ENCODE measurements around the gene NCL. TPM values are rescaled to one million over a fixed set of nuclear protein-coding genes. Genes with fewer than 3 reads are reported as not detected.
A peak's percentile ranks its signal among the peaks of the same experiment; 100 is the strongest.

The NCL gene
- total and polyA plus RNA-seq, 2 of the 4 experiments (the other 2 are of a cell fraction): 267 to 289 TPM

- Histone ChIP-seq H4K91ac (ENCODE audit: insufficient read depth, low read depth, low read length) (no peak overlapping the region), H3K4ac (ENCODE audit: low read depth, low read length) (no peak overlapping the region), H4K5ac (ENCODE audit: low read depth, low read length) (no peak overlapping the region), H3K36me3 (ENCODE audit: control insufficient read depth, insufficient read depth, low read length) (peaks cover 45% of the 10 kb centered on the region), H3K56ac (ENCODE audit: extremely low read depth, insufficient read depth, low read length) (no peak overlapping the region), H2BK15ac (ENCODE audit: low read depth, low read length) (no peak overlapping the region), H3K9me3 (ENCODE audit: control insufficient read depth, insufficient read depth, low read length) (no peaks in the 10 kb centered on the region), H3K9me1 (ENCODE audit: insufficient read depth, low read length) (no peaks in the 10 kb centered on the region), H4K20me1 (ENCODE audit: insufficient read depth, low read length) (peaks cover 15% of the 10 kb centered on the region; the same call in 1 of the 2 replicates), H2AK5ac (ENCODE audit: low read depth, low read length) (no peak overlapping the region), H2BK5ac (ENCODE audit: low read depth, low read length, poor library complexity, severe bottlenecking) (no peak overlapping the region), H3K27ac (ENCODE audit: insufficient read depth, low read length) (no peak overlapping the region), H4K8ac (ENCODE audit: low read depth in 2 of 2, low read length in 2 of 2) (no peak overlapping the region), H3K14ac (replicated peaks; ENCODE audit: low read depth, low read length) (no peak overlapping the region), H3K79me1 (ENCODE audit: low read depth in 1 of 2, low read length in 2 of 2) (peaks cover 0 to 12% of the 10 kb centered on the region in 2 experiments; a peak in 1 of 4 replicates), H3K18ac (ENCODE audit: low read depth, low read length) (no peak overlapping the region), H3K4me2 (ENCODE audit: low read depth, low read length) (no peak overlapping the region), H3K4me1 (ENCODE audit: control insufficient read depth, insufficient read depth, low read length) (no peaks in the 10 kb centered on the region), H3K4me3 (ENCODE audit: insufficient read depth, low read depth, low read length) (no peak overlapping the region), H3K23ac (ENCODE audit: low read depth, low read length) (no peak overlapping the region), H2AFZ (replicated peaks; ENCODE audit: low read length, poor library complexity) (no peak overlapping the region), H2BK120ac (ENCODE audit: low read depth, low read length) (no peak overlapping the region), H2AK9ac (replicated peaks; ENCODE audit: low read depth, low read length, poor library complexity) (no peak overlapping the region), H3K27me3 (ENCODE audit: control insufficient read depth, insufficient read depth, low read length) (no peaks in the 10 kb centered on the region), H3K9ac (ENCODE audit: low read depth, low read length) (no peak overlapping the region), H2BK20ac (ENCODE audit: low read depth, low read length) (no peak overlapping the region)
- 50% methylated on average over 1 of the region's 10 CpGs; no CpG with 5 or more reads in 1 of the 2 experiments for WGBS, 2 experiments (ENCODE audit: extremely low coverage in 2 of 2, insufficient read length in 1 of 2)
- in situ Hi-C loops (cut with MboI; ENCODE audit: low sequenced_read_pairs) (loop anchor here (10.0 kb wide), 1 partner anchor 348 kb away; no protein-coding TSS in a partner anchor), intact Hi-C loops (cut with micrococcal nuclease) (loop anchor here (1.0 to 10.0 kb wide), 5 partner anchors 41 to 548 kb away; no protein-coding TSS in a partner anchor), dilution Hi-C loops (cut with HindIII; ENCODE audit: low sequenced_read_pairs, unreplicated experiment) (no loop called here)
- ChIA-PET CTCF (interaction anchor here (0.7 to 0.9 kb wide), 2 partner anchors 9 to 63 kb away, joined by 3 to 4 read pairs; no protein-coding TSS in a partner anchor), POLR2A (ENCODE audit: unreplicated experiment) (interaction anchor here (0.7 to 1.3 kb wide), 2 partner anchors 11 to 142 kb away, joined by 3 to 18 read pairs; partner anchors contain the start of gene NCL)
- ATAC-seq (ENCODE audit: low read depth) (peak; percentile 18), DNase-seq (no peak)
- no TSS peak for BruUV-seq (replicated peaks)
- no peak for TF ChIP-seq NFE2L2 (IDR thresholded peaks at IDR 0.05; ENCODE audit: low read depth, low read length)
- TF ChIP-seq CTCF (conservative IDR thresholded peaks at IDR 0.05; ENCODE audit: low read depth, low read length): no peak
- no peak for TF ChIP-seq MAZ (IDR thresholded peaks at IDR 0.05; ENCODE audit: borderline replicate concordance, low read depth, low read length)
These were observed 11.3 kb downstream of the NCL start for GRCh38 chr2:231452799-231453508.
